IPS DF 6.9 (cell line): ENCODE data around the gene HOXD8.

Experiments
- DNase-seq: peaks from one replicate; pipeline ENCODE4 v3.0.0-alpha.2; 2013; ENCODE audit warnings: low read depth, low spot score
- H3K27ac ChIP-seq: one replicate; pipeline ENCODE4 v1.5.1; 2013; ENCODE audit warnings: low read length, control low read depth
- H3K27me3 ChIP-seq: 2 replicates; pipeline ENCODE4 v1.6.1; 2013; ENCODE audit warnings: mild to moderate bottlenecking, low read length; ENCODE audit not compliant: control insufficient read depth, insufficient read depth
- H3K36me3 ChIP-seq: 2 replicates; pipeline ENCODE4 v1.6.1; 2013; ENCODE audit warnings: low read length; ENCODE audit not compliant: control insufficient read depth, insufficient read depth
- H3K4me1 ChIP-seq: 2 replicates; pipeline ENCODE4 v1.6.1; 2013; ENCODE audit warnings: low read length; ENCODE audit not compliant: control insufficient read depth, insufficient read depth
- H3K4me3 ChIP-seq: 2 replicates; pipeline ENCODE4 v1.5.1; 2013; ENCODE audit warnings: mild to moderate bottlenecking, low read length
- H3K9me3 ChIP-seq: 2 replicates; pipeline ENCODE4 v1.6.1; 2013; ENCODE audit warnings: low read length, inconsistent platforms; ENCODE audit not compliant: control insufficient read depth, insufficient read depth
- WGBS: extraction: QIAGEN DNeasy Blood & Tissue Kit; methylation state at CpG from one replicate; pipeline ENCODE4 v1.1.7; 2013; ENCODE audit warnings: mixed read lengths, missing lambda C conversion rate; ENCODE audit not compliant: insufficient read length, insufficient coverage; 5-methylcytosine and 5-hydroxymethylcytosine counted together

HOXD8 gene

DNA sequence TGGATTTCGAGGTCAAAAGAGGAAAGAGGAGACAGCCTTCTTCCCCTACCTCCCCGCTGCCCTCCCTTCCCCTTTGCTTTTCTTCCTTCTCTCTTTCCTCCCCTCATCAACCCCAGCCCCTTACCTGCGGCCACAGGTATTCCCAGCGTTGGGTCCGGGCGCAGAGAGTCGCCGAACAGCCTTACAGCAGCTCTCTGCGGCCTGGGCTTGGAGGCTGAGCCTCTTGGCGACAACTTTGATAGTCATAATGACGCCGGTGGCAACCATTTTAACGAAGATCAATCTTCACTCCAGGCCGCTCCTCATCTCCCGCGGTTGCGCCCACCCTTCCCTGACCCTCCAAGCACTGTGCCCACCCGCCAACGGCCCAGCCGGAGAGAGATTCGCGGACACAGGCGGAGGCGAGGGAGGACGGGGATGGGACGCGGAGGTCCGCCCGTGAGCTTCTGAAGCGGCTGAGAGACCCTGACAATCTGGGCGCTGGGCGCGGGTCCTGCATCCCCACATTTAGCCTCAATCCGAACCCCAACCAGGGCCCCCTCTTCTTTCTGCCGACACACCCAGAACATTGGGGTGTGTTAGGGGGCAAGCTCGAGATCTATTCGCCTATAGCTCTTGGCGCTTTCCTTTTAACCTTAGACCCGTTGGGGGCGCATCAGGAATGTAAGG lies 44.3 kb upstream of the HOXD8 start:
- Histone ChIP-seq H3K36me3 (no peaks in the 10 kb centered on the region), H3K27me3 (peaks cover 99% of the 10 kb centered on the region), H3K4me1 (peaks cover 7% of the 10 kb centered on the region), H3K27ac (no peak overlapping the region), H3K9me3 (no peaks in the 10 kb centered on the region), H3K4me3 (peak overlapping the region; percentile 0; the same call in 1 of the 2 replicates)
- WGBS, result no CpG with 5 or more reads among the region's 40 CpGs
- no peak for DNase-seq

DNA sequence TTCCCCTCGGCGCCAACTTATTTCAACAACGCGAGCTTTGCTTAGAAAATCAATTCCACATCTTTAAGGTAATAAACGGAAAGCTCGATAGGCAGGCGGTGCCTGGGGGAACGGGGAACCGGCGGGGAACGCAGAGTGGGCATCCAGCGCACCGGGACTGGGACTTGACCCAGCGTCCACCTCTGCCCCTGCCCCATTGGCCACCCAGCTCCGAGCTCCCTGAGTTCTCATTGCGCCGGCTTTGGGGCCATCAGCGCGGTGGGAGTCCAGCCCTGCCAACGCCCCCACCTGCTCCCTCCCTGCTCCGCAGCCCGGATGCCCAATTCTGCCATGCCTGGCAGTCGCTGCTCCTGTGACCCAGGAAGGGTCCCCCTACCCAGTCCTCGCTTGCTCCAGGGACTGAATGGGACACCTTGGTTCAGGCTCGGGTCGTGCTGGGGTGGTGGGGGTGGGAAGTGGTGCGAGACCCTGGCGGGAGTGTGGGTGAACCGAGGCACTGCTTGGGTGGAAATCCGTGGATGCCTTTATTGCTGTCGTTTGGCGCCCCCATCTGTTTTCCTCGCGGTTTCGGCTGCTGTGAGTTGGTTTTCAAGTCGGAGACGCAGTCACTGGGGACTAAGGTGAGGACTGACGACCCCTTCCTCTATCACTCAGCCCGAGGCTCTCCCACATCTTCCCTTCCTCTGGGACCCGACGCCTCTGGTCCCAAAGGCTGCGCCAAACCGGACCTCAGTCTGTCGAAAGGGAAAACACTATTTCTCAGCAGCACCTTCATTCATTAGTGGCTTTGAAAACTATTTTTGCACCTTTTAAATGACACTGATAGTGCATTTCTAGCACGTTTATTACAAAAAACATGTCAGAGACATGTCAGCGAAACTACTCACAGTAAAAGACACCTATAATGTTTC lies 43.4 kb upstream of the HOXD8 start:
- WGBS, result no CpG with 5 or more reads among the region's 46 CpGs
- Histone ChIP-seq H3K36me3 (no peaks in the 10 kb centered on the region), H3K9me3 (no peaks in the 10 kb centered on the region), H3K4me3 (no peak overlapping the region), H3K4me1 (peaks cover 7% of the 10 kb centered on the region), H3K27me3 (peaks cover 99% of the 10 kb centered on the region), H3K27ac (no peak overlapping the region)
- no peak for DNase-seq

- Histone ChIP-seq H3K4me3 (no peak overlapping the region), H3K36me3 (no peaks in the 10 kb centered on the region), H3K27ac (no peak overlapping the region), H3K4me1 (peaks cover 5% of the 10 kb centered on the region), H3K9me3 (no peaks in the 10 kb centered on the region), H3K27me3 (peaks cover 96% of the 10 kb centered on the region)
- no CpG with 5 or more reads among the region's 29 CpGs for WGBS
- DNase-seq, result no peak
Measured at GRCh38 chr2:176087330-176088047, 42.0 kb upstream of the HOXD8 start.

DNA sequence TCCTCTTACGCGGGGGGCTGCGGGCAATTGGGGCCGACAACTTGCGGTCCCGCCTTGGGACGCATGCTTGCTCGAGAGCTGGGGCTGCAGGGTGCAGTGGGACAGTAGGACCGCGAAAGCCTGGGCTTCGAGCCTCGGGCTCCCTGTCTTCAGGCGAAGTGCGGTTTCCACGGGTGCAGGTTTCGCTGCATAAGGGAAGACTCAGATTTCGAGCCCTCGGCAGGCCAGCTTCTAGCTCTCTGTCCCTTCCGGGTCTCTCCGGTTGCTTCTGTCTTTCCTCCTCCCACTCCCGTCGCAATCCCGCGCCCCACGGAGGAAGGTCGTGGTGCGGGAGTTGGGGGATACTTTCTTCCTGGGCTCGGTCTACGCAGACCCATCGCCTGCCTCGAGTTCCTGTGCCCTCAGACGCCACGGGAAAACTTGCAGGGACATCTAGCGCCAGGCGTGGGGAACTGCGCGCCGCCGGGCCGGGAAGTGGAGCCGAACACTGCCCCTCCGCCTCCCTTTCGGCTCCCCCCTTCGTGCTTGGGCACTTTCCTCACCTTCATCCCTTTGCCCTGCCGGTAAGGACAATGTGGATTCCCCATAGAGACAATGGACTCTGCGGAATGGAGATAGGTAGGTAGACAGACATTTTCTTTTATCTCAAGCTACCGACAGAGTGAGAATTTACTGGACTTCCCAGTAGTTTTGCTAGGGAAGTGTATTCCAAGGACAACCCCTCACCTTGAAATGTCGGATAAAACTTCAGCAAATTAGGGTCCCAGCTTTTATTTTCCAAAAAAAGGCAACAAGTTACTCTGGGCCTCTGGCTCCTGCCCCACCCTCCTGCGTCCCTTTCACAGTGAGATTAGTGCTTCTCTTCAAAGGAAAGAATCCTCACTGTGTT lies 41.2 kb upstream of the HOXD8 start:
- no CpG with 5 or more reads among the region's 49 CpGs for WGBS
- H3K4me1 ChIP-seq, result peaks cover 6% of the 10 kb centered on the region
- H3K36me3 ChIP-seq, result no peaks in the 10 kb centered on the region
- peaks cover 91% of the 10 kb centered on the region for H3K27me3 ChIP-seq
- H3K27ac ChIP-seq, result no peak overlapping the region
- DNase-seq, result no peak
- no peak overlapping the region; the same call in 1 of the 2 replicates for H3K4me3 ChIP-seq
- H3K9me3 ChIP-seq, result no peaks in the 10 kb centered on the region

GRCh38 chr2:176088937-176089842 lies 40.3 kb upstream of the HOXD8 start:
- DNase-seq, result no peak
- no peaks in the 10 kb centered on the region for H3K36me3 ChIP-seq
- peaks cover 6% of the 10 kb centered on the region for H3K4me1 ChIP-seq
- no CpG with 5 or more reads among the region's 6 CpGs for WGBS
- H3K4me3 ChIP-seq, result no peak overlapping the region
- no peaks in the 10 kb centered on the region for H3K9me3 ChIP-seq
- H3K27ac ChIP-seq, result no peak overlapping the region
- H3K27me3 ChIP-seq, result peaks cover 91% of the 10 kb centered on the region

DNA sequence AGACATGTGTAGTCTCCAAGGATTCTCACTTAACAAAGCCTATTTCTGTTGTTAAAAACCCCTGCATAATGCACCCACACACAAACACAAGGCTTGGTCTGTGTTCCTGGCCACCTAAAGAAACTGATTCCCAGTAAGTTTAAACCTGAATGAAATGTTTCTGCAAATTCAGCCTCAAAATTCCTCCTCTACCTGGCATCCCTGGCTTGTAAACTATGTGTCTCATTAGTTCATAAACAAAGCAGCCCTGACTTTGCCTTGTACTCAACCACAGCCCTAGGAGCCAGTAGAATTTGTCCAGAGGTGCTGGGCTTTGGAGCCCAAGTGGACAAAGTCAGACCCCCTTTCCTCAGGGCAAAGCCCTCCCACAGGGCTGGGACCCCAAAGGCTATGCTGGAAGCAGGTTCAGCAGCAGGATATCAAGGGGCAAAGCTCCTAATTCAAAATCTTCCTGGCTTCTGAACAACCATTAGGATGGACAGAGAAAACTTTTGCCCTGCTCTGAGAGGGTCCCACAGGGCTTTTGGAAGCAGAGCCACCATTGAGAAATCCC lies 39.6 kb upstream of the HOXD8 start:
- no peak for DNase-seq
- no peak overlapping the region for H3K27ac ChIP-seq
- H3K27me3 ChIP-seq, result peaks cover 90% of the 10 kb centered on the region
- H3K4me1 ChIP-seq, result peaks cover 6% of the 10 kb centered on the region
- H3K4me3 ChIP-seq, result no peak overlapping the region
- H3K36me3 ChIP-seq, result no peaks in the 10 kb centered on the region
- no peaks in the 10 kb centered on the region for H3K9me3 ChIP-seq

DNA sequence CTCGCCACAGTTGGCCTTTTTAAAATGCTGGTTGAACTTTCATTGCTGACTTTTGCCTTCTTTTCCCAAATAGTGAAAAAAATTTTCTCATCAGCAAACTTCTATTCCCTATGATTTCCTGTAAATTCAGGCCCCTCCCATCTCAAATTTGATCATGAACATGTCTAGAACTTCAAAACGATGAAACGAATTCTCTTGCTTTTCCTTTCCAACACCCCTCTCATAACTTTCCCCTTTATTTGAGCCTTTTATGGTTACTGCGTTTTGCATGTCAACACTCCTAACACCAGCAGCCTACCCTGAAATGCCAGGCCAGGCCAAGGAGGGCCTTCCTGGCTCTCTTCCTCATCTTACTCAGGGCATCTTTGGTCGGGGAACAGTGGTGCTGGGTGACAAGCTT lies 38.6 kb upstream of the HOXD8 start:
- Histone ChIP-seq H3K27me3 (peaks cover 87% of the 10 kb centered on the region), H3K4me3 (no peak overlapping the region), H3K27ac (no peak overlapping the region), H3K36me3 (no peaks in the 10 kb centered on the region), H3K4me1 (peaks cover 4% of the 10 kb centered on the region; the same call in 1 of the 2 replicates), H3K9me3 (no peaks in the 10 kb centered on the region)
- WGBS, result no CpG with 5 or more reads among the region's 5 CpGs
- DNase-seq, result no peak

DNA sequence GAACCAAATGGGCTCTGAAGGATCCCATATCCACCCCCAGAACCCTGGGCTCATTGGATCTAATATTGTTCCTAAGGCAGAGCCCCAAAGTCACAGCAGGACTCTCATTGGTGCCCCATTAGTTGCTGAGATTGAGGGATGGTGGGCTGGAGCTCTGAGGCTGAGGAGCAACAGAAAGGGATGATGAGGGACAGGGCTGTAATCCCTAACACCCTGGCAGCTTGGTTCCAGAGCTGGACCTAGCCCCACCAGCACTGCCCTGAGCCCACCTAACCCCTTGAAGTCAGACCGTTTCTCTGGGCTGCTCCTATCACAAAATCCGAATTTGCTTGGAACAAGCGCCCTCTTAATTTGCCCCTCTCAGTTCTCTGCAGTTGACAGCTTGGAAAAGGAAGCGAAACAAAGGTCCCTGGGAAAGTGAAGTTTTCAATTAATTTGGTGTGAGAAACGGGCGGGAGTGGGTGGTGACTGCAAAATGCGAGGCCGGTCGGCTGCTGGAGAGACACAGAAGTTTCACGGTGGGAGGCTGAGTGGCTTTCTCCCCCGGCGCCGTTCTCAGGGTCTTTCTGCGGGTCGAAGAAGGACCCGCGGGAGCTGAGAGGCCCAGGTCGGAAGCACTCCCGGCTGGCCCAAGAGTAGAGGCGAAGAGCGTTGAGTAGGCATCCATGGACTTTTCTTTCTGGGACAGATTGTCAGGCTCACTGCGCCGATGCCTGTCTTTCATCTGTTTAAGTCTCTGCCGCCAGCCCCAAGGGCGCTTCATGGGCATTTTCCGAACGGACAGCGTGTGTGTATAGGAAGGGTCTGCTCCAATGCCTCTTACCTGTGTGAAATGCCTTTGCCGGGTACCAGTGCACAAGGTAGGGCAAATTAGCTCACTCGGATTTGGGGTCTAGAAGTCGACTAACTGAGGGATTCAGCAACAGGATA lies 37.9 kb upstream of the HOXD8 start:
- Histone ChIP-seq H3K27ac (no peak overlapping the region), H3K36me3 (no peaks in the 10 kb centered on the region), H3K9me3 (no peaks in the 10 kb centered on the region), H3K27me3 (peaks cover 80% of the 10 kb centered on the region), H3K4me1 (peaks cover 4% of the 10 kb centered on the region; the same call in 1 of the 2 replicates), H3K4me3 (no peak overlapping the region)
- DNase-seq, result no peak
- WGBS, result no CpG with 5 or more reads among the region's 31 CpGs
